G401.6 (cell line): ENCODE results near the gene TMA7.

ENCODE experiments used
- FAIRE-seq: peaks from 2 replicates; lab custom pipeline; 2012; peaks lifted over from hg19 to GRCh38; lab: Jason Lieb, UNC

Gene TMA7

DNA sequence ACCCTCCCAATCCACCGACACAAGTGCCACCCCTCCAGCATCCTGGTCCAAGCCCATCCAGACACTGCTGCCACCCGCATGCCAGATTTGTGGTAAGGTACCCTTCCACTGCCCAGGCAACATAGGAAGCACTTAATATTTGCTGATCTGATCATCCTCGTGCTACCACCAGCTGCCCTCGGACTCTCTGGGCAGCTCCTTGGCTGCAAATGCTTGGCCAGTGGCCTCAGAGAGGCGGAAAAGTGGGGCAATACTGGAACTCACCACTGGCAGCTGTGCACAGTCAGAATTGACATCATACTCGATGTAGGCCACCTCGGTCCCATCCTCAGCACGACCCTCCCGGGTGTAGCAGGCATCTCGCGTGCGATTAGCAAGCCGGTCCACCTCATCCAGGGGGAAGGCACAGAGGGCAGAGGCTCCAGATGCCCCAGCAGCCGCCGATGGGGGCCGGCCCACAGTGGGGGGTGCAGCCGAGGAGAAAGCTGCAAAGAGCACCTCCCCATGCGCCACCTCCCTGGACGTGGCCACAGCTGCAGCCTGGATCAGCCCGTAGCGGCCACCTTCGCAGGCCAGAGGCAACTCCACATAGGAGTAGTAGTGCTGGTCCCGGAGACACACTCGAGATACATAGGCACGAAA lies 16.7 kb upstream of the TMA7 start:
- no peak for FAIRE-seq

GRCh38 chr3:48423883-48424695 lies 16.0 kb upstream of the TMA7 start:
- FAIRE-seq: no peak

- no peak for FAIRE-seq
Observed at GRCh38 chr3:48425281-48425812, 14.7 kb upstream of the TMA7 start.

- no peak for FAIRE-seq
Observed at GRCh38 chr3:48426401-48426909, 13.6 kb upstream of the TMA7 start.

DNA sequence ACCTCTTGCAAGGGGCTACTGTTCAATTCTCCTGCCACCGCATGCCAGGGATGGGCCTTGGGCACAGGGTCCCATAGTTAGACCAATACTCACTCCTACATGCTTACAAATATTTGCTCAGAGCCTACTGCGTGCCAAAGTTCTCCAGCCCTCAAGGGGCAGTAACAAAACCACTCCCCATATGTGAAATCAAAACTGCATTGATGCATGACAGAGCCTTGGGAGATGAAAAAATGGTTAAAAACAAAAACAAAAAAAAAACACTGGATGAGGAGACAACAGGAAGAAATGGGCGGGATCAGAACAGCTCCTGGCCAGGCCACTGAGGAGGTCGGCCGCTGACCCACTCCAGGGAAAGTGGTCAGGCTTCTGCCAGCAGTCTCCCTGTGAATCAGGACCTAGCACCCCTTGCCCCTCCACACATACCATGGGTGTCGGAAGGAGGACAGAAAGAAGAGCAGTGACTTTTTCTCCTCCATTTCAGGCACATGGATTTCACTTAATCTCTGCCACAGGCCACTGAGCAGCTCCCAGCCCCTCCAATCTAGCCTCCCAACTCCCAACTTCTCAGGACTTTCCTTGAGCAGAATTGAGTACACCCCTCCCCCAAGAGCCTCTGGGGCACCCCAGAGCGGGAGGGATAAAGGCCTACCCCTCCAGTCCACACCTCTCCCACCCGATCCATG lies 13.0 kb upstream of the TMA7 start:
- FAIRE-seq: no peak

DNA sequence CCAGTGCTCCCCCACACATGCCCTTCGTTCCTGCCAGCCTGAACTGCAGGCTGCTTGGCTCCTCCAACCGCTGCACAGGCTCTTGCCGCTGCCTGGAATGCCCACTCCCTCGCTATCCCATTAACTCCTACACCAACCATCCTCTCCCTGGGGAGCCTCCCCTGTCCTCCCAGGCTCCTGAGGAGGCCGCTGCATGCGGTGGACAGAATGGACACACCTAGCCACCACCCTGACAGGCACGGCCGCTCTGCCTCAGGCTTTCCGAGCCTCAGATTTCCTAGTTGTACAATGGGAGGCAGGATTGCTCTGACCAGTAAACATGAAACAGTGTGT lies 12.5 kb upstream of the TMA7 start:
- FAIRE-seq: no peak

GRCh38 chr3:48428088-48428571 lies 11.9 kb upstream of the TMA7 start:
- FAIRE-seq: no peak

DNA sequence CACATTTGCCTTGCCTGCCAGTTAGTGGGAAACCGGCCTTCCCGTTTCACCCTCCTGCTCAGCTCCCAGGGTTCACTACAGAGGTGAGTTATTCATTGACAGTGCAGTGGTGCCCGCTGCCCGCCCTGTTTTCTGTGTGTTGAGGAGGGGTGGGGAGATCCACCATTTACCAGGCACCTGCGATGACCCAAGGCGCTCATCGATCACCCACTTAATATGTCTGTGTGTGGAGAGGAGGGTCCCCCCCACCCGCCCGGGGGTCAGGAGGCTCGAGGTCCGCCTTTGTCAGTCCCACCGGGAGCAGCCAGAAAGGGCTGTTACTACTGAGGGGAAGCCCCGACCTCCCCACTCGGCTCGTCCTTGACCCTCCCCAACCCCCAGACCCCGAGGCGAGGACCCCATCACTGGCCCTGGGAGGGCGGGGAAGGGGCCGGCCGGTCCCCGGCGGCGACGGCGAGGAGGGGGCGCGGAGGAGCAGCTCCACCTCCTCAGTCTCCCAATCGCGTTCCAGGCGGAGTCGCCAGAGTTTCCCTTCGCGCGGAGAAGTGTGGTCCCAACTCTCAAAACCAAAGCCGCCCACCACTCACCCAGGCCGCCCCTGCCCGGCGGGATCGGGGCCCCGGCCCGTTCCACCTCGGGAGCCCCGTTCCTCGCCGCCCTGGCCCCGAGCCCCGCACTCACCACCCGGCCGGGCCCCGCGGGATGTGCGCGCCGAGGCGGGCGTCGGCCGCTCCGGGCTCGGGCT lies 11.3 kb upstream of the TMA7 start:
- FAIRE-seq: no peak

DNA sequence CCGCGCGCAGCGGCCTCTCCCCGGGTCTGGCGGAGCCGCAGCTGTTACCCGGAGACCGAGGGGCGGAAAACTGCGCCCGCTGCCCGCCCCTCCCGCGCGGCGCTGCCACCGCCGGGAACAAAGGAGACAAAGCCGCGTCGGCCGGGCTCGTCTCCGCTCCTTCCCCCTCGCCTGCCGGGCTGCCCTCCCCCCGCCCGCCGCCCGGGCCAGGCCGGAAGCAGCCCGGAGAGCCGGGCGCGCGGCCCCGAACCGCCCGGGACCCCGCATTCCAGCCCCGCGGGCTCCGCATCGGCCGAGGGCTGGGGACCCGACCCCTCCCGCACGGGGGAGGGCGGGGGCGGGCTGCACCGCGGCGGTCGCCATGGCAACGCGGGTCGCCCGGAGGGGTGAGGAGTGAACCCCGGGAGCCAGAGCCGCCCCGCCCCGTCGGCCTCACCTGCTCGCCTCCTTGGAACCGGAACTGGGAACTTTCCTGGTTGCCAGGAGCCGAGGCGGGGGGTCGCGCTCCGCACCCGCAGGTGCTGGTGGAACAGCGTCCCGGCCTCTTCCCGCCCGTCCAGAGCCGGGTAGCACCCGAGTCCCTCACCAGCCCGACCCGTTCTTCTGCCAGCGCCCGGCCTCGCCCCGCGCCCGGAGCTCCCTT lies 10.6 kb upstream of the TMA7 start:
- FAIRE-seq: no peak

DNA sequence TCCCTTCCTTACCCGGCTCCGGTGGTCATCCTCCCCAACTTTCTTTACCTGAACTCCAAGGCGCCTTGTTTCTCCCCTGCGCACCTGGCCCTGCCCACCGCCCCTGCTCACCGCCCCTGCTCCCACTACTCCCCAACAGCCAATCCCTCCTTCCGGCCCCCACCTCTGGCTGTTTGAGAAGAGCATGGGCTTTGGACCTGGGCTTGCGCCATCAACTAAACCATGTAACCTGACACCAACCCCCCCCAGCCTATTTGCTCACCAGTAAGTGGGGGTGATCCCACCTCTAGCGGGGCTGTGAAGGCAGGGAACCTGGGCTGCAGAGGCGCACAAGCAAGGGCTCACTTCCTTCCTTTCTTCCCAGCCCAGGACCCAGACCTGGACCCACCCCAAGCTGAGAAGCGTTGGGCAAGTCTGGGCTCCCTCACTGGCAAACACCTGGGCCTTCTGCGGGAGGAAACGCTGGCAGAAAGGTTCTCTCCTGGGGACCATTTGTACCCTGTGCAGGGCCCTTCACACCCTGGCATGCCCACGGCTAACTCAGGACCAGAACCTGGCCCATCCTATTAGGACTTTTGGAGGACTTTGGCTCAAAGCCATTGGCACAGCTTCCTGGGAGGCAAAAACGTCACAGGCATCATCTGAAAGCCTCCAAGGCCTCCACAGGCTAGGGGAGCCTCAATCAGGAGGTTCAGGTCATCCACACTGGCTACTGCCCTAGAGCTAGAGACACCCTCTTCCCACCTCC lies 9.9 kb upstream of the TMA7 start, which contains the start of gene PLXNB1:
PLXNB1 (minus strand) TSS at position 127 of the 748 bp plus-strand sequence. CDS start 5,475 bp downstream, outside the sequence.
- FAIRE-seq: no peak

DNA sequence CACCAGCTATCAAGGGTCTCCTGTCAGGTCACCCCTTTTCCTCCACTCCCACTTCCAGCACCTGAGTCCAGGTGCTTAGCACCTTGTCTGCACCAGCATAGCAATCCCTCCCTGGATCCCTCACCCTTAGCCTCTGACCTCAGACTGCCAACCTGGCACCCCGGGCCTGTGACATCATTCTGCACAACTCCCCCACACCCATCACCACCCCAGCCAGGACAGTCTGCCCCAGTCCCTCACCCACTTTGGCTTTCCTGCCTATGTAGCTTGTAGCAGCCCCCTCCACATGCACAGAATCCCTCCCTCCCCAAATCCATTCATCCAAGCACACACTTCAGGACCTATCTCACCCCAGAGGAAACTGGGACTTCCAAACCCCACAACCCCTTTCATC lies 9.4 kb upstream of the TMA7 start:
- no peak for FAIRE-seq

GRCh38 chr3:48431224-48432029 lies 8.6 kb upstream of the TMA7 start:
- no peak for FAIRE-seq

- FAIRE-seq: peak; percentile 76
Observed at GRCh38 chr3:48432411-48433371, 7.4 kb upstream of the TMA7 start.

GRCh38 chr3:48433472-48434118 lies 6.5 kb upstream of the TMA7 start:
- FAIRE-seq: no peak

DNA sequence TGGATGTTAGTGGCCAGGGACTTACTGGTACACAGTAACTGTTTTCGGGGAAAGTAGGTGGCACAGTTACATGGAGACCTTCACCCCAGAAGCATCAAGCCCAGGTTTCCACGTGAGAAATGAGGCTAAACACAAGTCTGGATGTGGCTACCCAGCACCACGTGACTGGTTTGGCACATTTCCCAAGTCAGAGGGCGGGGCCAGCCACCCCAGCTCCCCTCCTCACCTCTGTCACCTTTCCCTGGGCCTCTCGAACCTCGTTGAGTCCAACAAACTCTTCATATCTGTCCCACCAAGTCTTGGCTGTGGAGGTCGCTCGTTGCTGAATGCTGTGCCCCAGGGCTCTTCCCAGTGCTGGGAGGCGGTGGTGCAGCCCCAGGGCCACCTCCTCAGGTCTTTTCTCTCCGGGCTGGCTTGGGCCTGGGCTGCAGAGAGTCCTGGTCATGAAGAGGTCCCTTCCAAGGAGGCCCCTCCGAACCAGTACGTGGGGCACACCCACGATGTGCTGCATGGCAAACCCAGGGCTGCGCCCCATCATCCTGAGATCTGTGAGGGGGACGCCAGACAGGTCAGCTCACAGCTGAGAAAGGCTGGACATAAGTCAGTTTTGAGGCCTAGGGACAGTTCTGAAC lies 5.3 kb upstream of the TMA7 start:
- no peak for FAIRE-seq

- no peak for FAIRE-seq
Observed at GRCh38 chr3:48435223-48435595, 4.8 kb upstream of the TMA7 start.

DNA sequence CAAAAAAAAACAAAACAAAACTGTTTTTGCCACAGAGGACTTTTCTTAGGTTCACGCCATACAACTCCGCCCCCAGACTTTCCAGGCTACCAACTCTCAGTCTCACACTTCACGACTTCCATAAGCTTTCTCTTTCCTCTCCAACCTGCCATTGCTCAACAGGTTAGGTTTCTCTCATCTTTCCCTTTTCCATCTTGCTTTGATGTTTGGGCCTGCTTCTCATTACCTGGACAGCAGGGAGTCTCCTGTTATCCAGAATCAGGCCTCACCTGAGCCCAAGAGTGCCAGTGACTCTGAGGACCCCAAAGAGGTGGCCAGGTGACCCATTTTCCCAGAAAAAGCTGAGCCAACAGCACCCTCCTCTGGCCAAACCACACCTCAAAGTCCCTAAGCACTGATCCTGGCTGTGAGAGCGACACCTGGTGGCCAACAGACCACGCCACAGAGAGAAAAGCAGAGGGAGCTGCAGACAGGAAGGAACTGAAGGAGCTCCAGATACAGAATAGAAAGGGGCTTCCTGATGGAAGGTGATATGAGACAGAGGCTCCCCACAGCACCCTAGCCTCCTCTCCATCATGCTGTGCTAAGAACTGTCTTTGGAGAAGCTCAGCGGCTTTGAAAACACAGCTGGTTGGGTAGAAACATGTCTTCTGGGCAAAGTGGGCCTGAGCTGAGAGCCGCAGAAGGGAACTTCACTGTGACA lies 4.1 kb upstream of the TMA7 start:
- FAIRE-seq: peak; percentile 70
